Measurements from ENCODE around the gene FLYWCH2. TPM values are rescaled to one million over a fixed set of nuclear protein-coding genes. Genes with fewer than 3 reads are reported as not detected.
"Not testable (repeated sequence)": the region's sequence is repeated elsewhere in the genome, so short reads cannot be mapped to it uniquely, and the experiment has no call there.

The FLYWCH2 gene
- total RNA-seq, 2 experiments from 2014 or later: 18.9 to 19.3 TPM

- H3K4me1 Mint-ChIP-seq (ENCODE audit: low read depth): peaks cover 20% of the 10 kb centered on the region
- peak overlapping the region; percentile 95 for H3K4me3 Mint-ChIP-seq
- TF ChIP-seq, protein P1, sequence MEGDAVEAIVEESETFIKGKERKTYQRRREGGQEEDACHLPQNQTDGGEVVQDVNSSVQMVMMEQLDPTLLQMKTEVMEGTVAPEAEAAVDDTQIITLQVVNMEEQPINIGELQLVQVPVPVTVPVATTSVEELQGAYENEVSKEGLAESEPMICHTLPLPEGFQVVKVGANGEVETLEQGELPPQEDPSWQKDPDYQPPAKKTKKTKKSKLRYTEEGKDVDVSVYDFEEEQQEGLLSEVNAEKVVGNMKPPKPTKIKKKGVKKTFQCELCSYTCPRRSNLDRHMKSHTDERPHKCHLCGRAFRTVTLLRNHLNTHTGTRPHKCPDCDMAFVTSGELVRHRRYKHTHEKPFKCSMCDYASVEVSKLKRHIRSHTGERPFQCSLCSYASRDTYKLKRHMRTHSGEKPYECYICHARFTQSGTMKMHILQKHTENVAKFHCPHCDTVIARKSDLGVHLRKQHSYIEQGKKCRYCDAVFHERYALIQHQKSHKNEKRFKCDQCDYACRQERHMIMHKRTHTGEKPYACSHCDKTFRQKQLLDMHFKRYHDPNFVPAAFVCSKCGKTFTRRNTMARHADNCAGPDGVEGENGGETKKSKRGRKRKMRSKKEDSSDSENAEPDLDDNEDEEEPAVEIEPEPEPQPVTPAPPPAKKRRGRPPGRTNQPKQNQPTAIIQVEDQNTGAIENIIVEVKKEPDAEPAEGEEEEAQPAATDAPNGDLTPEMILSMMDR (IDR thresholded peaks at IDR 0.05): no peak
- CTCF ChIA-PET: interaction anchor here (1.4 to 3.0 kb wide), 4 partner anchors 14 to 37 kb away, joined by 4 to 12 read pairs (median 6); no protein-coding TSS in a partner anchor
- ATAC-seq (no peak), DNase-seq (no peak)
- H3K27ac Mint-ChIP-seq: peak overlapping the region; percentile 80
- H3K36me3 Mint-ChIP-seq (ENCODE audit: low read depth): no peaks in the 10 kb centered on the region
- POLR2A ChIA-PET: no interaction called here
- H3K9me3 Mint-ChIP-seq: no peaks in the 10 kb centered on the region
- intact Hi-C loops (cut with micrococcal nuclease): no loop called here
- no peaks in the 10 kb centered on the region for H3K27me3 Mint-ChIP-seq
These were observed 21.9 kb downstream of the FLYWCH2 start for GRCh38 chr16:2904922-2905240.

DNA sequence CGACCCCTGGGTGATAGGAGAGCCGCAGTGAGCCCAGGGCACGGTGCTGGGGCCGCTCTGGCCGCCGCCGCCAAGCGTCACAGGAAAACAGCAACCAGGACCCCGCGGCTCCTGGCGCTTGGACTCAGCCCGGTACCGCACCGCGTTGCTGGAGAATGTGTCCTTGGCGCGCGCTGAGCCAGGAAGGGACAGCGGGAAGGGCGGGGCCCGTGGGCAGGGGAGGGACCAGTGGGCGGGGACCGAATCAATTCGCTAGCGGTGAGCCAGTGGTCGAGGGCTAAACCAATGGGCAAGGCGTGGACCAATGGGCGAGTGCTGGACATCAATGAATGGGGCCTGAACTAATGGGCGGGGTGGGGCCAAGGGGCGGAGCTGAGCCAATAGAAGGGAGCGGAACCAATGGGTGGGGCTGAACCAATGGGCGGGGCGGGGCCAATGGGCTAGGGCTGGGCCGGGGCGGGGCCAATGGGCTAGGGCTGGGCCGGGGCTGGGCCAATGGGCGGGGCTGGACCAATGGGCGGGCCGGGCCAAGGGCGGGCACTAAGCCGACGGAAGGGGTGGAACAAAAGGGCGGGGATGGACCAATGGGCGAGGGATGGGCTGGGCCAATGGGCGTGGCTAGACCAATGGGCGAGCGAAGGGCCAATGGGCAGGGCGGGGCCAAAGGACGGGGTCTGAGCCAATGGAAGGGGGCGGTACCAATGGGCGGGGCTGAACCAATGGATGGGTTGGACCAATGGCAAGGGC is 22.4 kb downstream of the FLYWCH2 start:
- H3K4me3 Mint-ChIP-seq: peak overlapping the region; percentile 95
- no peaks in the 10 kb centered on the region for H3K36me3 Mint-ChIP-seq (ENCODE audit: low read depth)
- DNase-seq (peak; percentile 100), ATAC-seq (peak; percentile 87)
- H3K9me3 Mint-ChIP-seq: no peaks in the 10 kb centered on the region
- no peaks in the 10 kb centered on the region for H3K27me3 Mint-ChIP-seq
- ChIA-PET CTCF (interaction anchor here (0.7 to 3.0 kb wide), 8 partner anchors 9 to 37 kb away, joined by 3 to 12 read pairs (median 5); partner anchors contain the start of gene FLYWCH2), POLR2A (interaction anchor here (1.0 kb wide), 1 partner anchor 64 kb away, joined by 3 read pairs; the partner anchor contains the start of gene PAQR4)
- intact Hi-C loops (cut with micrococcal nuclease): no loop called here
- TF ChIP-seq, protein P1 (IDR thresholded peaks at IDR 0.05): no peak
- peak overlapping the region; percentile 80 for H3K27ac Mint-ChIP-seq
- peaks cover 20% of the 10 kb centered on the region for H3K4me1 Mint-ChIP-seq (ENCODE audit: low read depth)

DNA sequence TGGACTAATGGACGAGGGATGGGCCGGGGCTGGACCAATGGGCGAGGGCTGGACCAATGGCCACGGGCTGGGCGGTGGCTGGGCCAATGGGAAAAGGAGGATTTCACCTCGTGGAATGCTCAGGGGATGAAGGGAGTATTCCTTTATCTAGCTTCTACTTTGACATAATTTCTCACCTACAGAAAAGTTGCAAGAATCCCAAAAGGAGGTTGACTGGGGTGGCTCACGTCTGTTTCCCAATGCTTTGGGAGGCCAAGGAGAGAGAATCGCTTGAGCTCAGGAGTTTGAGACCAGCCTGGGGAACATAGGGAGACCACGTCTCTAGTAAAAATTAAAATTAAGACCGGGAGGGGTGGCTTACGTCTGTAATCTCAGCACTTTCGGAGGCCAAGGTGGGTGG is 23.0 kb downstream of the FLYWCH2 start:
- ATAC-seq (no peak), DNase-seq (no peak)
- TF ChIP-seq, protein P1 (IDR thresholded peaks at IDR 0.05): no peak
- Mint-ChIP-seq H3K27ac (no peak overlapping the region), H3K36me3 (ENCODE audit: low read depth) (no peaks in the 10 kb centered on the region), H3K4me1 (ENCODE audit: low read depth) (peaks cover 20% of the 10 kb centered on the region), H3K9me3 (no peaks in the 10 kb centered on the region), H3K4me3 (peak overlapping the region; percentile 95), H3K27me3 (no peaks in the 10 kb centered on the region)
- intact Hi-C loops (cut with micrococcal nuclease): no loop called here
- ChIA-PET CTCF (interaction anchor here (0.7 to 3.0 kb wide), 11 partner anchors 9 to 67 kb away, joined by 3 to 15 read pairs (median 6); partner anchors contain the start of gene FLYWCH2), POLR2A (interaction anchor here (0.6 to 1.0 kb wide), 2 partner anchors 63 to 1040 kb away, joined by 3 read pairs; partner anchors contain the start of gene PAQR4)

- H3K27ac Mint-ChIP-seq; H3K27me3 Mint-ChIP-seq; H3K4me3 Mint-ChIP-seq; ATAC-seq; H3K9me3 Mint-ChIP-seq; POLR2A ChIA-PET; H3K36me3 Mint-ChIP-seq (ENCODE audit: low read depth); intact Hi-C loops (cut with micrococcal nuclease): not testable (repeated sequence)
- peaks cover 25% of the 10 kb centered on the region for H3K4me1 Mint-ChIP-seq (ENCODE audit: low read depth)
- DNase-seq: peak; percentile 64
- CTCF ChIA-PET: interaction anchor here (0.6 to 3.0 kb wide), 12 partner anchors 9 to 68 kb away, joined by 3 to 15 read pairs (median 6); partner anchors contain the start of gene FLYWCH2
- TF ChIP-seq, protein P1 (IDR thresholded peaks at IDR 0.05): peak; percentile 59
These were observed 24.2 kb downstream of the FLYWCH2 start for GRCh38 chr16:2907084-2907753.

All from activated CD8-positive, alpha-beta T cell treated with anti-CD3 and anti-CD28 coated beads for 36 hours (primary cell).